ENCODE results near the gene MRS2. TPM values are rescaled to one million over a fixed set of nuclear protein-coding genes. Genes with fewer than 3 reads are reported as not detected.

Gene MRS2
- polyA plus RNA-seq, 1 of the 3 experiments (the other 2 are of a cell fraction): 9.4 TPM

DNA sequence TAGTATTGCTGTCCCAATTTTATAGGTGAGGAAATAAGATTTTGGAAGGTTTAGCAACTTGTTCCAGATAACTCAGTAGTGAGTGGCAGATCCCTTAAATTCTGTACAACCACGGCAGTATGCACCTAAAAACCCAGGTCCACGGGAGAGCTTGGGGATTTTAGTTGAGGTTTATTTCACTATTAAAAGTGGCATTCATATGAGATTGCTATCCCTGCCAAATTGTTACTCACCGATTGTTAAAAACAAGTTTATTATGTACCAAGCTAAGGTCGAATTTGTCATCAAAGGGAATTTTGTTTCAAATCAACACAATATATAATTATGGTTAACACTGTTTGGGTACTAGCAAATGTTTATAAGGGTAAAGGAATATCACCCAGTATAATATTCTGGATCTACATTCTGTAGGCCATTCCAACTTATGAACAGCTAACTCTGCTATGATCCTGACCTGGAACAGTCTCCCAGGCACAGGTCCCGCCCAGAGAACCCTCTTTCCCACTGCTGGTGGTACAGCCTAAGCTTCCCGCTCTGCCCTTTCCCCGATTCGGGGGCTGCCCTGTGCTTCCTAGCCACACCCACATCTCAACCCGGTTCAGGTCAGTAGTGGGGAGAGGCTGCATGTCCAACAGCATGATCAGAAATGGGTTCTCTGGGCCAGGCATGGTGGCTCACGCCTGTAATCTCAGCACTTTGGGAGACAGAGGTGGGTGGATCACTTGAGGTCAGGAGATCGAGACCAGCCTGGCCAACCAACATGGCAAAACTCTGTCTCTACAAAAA lies 61.7 kb downstream of the MRS2 start:
- TF ChIP-seq RCOR1 (IDR thresholded peaks at IDR 0.05; ENCODE audit: low read length) (no peak), EP300 (IDR thresholded peaks at IDR 0.05; ENCODE audit: borderline replicate concordance in 1 of 2, low read depth in 1 of 2, low read length in 1 of 2) (no peak), CHD2 (IDR thresholded peaks at IDR 0.05; ENCODE audit: low read length, partially characterized antibody) (no peak), ELF1 (IDR thresholded peaks at IDR 0.05) (no peak), TCF12 (IDR thresholded peaks at IDR 0.05) (no peak), NFIC (IDR thresholded peaks at IDR 0.05; ENCODE audit: borderline replicate concordance) (no peak), EZH2phosphoT487 (IDR thresholded peaks at IDR 0.05; ENCODE audit: borderline replicate concordance, low read depth) (no peak), FOSL2 (IDR thresholded peaks at IDR 0.05; ENCODE audit: borderline replicate concordance, low read depth) (no peak), FOXM1 (IDR thresholded peaks at IDR 0.05; ENCODE audit: low read depth) (no peak), SIN3A (IDR thresholded peaks at IDR 0.05; ENCODE audit: borderline replicate concordance, low read depth, low read length) (no peak), POLR2AphosphoS5 (IDR thresholded peaks at IDR 0.05; ENCODE audit: low read depth, low read length) (no peak), TEAD4 (IDR thresholded peaks at IDR 0.05; ENCODE audit: borderline replicate concordance, insufficient read depth) (no peak), RXRA (IDR thresholded peaks at IDR 0.05; ENCODE audit: borderline replicate concordance, low read depth) (no peak), RFX5 (IDR thresholded peaks at IDR 0.05; ENCODE audit: low read length) (no peak)
- TF ChIP-seq, protein P1, sequence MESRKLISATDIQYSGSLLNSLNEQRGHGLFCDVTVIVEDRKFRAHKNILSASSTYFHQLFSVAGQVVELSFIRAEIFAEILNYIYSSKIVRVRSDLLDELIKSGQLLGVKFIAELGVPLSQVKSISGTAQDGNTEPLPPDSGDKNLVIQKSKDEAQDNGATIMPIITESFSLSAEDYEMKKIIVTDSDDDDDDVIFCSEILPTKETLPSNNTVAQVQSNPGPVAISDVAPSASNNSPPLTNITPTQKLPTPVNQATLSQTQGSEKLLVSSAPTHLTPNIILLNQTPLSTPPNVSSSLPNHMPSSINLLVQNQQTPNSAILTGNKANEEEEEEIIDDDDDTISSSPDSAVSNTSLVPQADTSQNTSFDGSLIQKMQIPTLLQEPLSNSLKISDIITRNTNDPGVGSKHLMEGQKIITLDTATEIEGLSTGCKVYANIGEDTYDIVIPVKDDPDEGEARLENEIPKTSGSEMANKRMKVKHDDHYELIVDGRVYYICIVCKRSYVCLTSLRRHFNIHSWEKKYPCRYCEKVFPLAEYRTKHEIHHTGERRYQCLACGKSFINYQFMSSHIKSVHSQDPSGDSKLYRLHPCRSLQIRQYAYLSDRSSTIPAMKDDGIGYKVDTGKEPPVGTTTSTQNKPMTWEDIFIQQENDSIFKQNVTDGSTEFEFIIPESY (IDR thresholded peaks at IDR 0.05; ENCODE audit: borderline replicate concordance, low read depth): no peak
- TF ChIP-seq, protein P2, sequence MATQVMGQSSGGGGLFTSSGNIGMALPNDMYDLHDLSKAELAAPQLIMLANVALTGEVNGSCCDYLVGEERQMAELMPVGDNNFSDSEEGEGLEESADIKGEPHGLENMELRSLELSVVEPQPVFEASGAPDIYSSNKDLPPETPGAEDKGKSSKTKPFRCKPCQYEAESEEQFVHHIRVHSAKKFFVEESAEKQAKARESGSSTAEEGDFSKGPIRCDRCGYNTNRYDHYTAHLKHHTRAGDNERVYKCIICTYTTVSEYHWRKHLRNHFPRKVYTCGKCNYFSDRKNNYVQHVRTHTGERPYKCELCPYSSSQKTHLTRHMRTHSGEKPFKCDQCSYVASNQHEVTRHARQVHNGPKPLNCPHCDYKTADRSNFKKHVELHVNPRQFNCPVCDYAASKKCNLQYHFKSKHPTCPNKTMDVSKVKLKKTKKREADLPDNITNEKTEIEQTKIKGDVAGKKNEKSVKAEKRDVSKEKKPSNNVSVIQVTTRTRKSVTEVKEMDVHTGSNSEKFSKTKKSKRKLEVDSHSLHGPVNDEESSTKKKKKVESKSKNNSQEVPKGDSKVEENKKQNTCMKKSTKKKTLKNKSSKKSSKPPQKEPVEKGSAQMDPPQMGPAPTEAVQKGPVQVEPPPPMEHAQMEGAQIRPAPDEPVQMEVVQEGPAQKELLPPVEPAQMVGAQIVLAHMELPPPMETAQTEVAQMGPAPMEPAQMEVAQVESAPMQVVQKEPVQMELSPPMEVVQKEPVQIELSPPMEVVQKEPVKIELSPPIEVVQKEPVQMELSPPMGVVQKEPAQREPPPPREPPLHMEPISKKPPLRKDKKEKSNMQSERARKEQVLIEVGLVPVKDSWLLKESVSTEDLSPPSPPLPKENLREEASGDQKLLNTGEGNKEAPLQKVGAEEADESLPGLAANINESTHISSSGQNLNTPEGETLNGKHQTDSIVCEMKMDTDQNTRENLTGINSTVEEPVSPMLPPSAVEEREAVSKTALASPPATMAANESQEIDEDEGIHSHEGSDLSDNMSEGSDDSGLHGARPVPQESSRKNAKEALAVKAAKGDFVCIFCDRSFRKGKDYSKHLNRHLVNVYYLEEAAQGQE (IDR thresholded peaks at IDR 0.05; ENCODE audit: low read depth, low read length): no peak
- TF ChIP-seq, protein P3, sequence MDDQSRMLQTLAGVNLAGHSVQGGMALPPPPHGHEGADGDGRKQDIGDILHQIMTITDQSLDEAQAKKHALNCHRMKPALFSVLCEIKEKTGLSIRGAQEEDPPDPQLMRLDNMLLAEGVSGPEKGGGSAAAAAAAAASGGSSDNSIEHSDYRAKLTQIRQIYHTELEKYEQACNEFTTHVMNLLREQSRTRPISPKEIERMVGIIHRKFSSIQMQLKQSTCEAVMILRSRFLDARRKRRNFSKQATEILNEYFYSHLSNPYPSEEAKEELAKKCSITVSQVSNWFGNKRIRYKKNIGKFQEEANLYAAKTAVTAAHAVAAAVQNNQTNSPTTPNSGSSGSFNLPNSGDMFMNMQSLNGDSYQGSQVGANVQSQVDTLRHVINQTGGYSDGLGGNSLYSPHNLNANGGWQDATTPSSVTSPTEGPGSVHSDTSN (IDR thresholded peaks at IDR 0.05): no peak
- TF ChIP-seq, protein P4, sequence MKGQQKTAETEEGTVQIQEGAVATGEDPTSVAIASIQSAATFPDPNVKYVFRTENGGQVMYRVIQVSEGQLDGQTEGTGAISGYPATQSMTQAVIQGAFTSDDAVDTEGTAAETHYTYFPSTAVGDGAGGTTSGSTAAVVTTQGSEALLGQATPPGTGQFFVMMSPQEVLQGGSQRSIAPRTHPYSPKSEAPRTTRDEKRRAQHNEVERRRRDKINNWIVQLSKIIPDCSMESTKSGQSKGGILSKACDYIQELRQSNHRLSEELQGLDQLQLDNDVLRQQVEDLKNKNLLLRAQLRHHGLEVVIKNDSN (IDR thresholded peaks at IDR 0.05; ENCODE audit: borderline replicate concordance, low read depth): no peak

More for the DNA sequence above, 61.7 kb downstream of the MRS2 start:
- Histone ChIP-seq H3K27me3 (ENCODE audit: insufficient read depth) (no peaks in the 10 kb centered on the region), H4K20me1 (ENCODE audit: insufficient read depth) (no peaks in the 10 kb centered on the region), H3K36me3 (replicated peaks in 1 of 2; ENCODE audit: control insufficient read depth in 1 of 2, insufficient read depth in 2 of 2, low read length in 1 of 2) (no peaks in the 10 kb centered on the region), H2AFZ (ENCODE audit: low read depth) (no peak overlapping the region), H3K4me3 (ENCODE audit: low read depth in 2 of 2, low read length in 1 of 2) (no peak overlapping the region), H3K4me1 (ENCODE audit: control insufficient read depth in 1 of 2, insufficient read depth in 2 of 2, low read depth in 1 of 2, low read length in 1 of 2) (no peaks in the 10 kb centered on the region), H3K9me3 (no peaks in the 10 kb centered on the region), H3K4me2 (no peak overlapping the region), H3K27ac (ENCODE audit: low read depth in 2 of 2, low read length in 1 of 2) (no peak overlapping the region), H3K9ac (no peak overlapping the region), H3K9me2 (no peaks in the 10 kb centered on the region), H3K79me2 (ENCODE audit: insufficient read depth) (no peaks in the 10 kb centered on the region), H3F3A (replicated peaks; ENCODE audit: insufficient read depth) (no peaks in the 10 kb centered on the region)
- no peak for DNase-seq
- 82% methylated on average over 10 of the region's 11 CpGs for WGBS (ENCODE audit: low lambda C conversion rate)
- ChIA-PET POLR2A (no interaction called here), CTCF (interaction anchor here (0.9 to 1.4 kb wide), 3 partner anchors 10 to 54 kb away, joined by 3 to 4 read pairs (median 3); no protein-coding TSS in a partner anchor)

Data from SK-N-SH (cell line).